GM19397 (cell line): ENCODE measurements around the gene ZC3HAV1.
A peak's percentile ranks its signal among the peaks of the same experiment; 100 is the strongest.
"Not testable (repeated sequence)": the region's sequence is repeated elsewhere in the genome, so short reads cannot be mapped to it uniquely, and the experiment has no call there.

ENCODE experiments used
- ATAC-seq: cut with Tn5 transposase; IDR thresholded peaks from one replicate; pipeline ENCODE4 v1.9.1; 2021; ENCODE audit warnings: mild to moderate bottlenecking, moderate library complexity; ENCODE audit not compliant: unreplicated experiment

ZC3HAV1 gene

GRCh38 chr7:139109188-139109982, at the start of gene ZC3HAV1:
ZC3HAV1 (minus strand) TSS chr7:139109720; CDS start chr7:139109331, 389 bp downstream.
- peak; percentile 68 for ATAC-seq

DNA sequence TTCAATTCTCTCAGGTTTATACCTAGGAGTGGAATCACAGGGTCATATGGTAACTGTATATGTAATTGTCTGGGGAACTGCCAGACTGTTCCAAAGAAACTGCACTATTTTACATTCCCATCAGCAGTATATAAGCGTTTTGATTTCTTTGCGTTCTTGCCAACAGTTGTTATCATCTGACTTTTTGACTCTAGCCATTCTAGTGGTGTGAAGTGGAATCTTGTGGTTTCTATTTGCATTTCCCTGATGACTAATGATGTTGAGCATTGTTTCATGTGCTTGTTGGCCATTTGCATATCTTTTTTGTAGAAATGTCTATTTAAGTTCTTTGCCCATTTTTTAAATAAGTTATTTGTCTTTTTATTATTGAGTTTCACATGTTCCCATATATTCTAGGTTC, 44.3 kb upstream of the ZC3HAV1 start:
- ATAC-seq: no peak

DNA sequence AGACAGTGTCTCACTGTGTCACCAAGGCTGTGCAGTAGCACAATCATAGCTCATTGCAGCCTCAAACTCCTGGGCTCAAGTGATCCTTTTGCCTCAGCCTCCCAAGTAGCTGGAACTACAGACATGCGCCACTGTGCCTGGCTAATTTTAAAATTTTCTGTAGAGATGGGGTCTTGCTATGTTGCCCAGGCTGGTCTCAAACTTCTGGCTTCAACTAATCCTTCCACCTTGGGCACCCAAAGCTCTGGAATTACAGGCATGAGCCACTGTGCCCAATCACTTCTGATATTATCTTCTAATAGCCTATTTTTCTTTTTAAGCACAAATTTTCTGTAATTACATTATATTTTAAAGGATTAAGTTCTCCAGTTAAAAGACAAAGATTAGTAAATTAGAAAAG, 42.6 kb upstream of the ZC3HAV1 start:
- ATAC-seq: no peak

DNA sequence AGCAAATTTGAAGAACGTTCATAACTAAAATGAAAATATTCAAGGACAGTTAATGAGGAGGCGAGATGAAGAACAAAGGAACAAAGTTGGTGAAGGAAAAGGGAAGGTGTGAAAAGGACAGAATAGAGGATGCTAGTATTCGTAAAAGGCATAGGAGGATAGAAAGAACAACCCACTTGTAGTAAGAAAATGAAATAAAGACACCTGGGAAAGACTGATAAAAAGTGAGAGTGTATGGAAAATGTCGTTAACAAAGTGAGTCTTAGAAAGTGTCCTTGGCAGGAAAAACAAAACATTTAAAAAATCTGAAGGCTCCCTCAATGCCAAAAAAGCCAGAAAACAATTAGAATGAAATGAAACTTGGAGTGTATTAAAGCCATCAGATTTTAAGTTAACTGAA, 29.6 kb upstream of the ZC3HAV1 start:
- no peak for ATAC-seq

- peak; percentile 99 for ATAC-seq
Observed at GRCh38 chr7:139133335-139134139, 24.0 kb upstream of the ZC3HAV1 start.

GRCh38 chr7:139132887-139133286, 23.4 kb upstream of the ZC3HAV1 start:
- no peak for ATAC-seq

DNA sequence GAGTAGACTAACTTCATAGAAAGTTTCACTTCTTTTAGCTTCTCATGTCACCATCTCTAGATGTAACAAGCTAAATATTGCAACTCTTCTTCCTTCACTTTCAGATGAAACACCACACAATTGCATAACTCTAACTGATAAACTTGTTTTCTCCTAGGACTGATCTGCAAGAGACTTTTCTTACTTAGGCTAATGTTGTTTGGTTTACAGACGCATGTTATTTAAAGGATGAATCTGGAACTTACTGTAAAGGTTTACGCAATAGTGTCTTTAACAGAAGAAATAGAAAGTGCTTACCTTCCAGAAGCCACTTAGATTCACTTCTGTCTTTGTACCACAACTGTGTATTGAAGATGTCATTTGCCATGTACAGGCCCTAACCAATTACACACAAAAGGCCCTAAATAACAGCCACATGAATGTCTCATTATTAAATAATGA, 22.1 kb upstream of the ZC3HAV1 start:
- no peak for ATAC-seq

GRCh38 chr7:139129814-139130213, 20.3 kb upstream of the ZC3HAV1 start:
- not testable (repeated sequence) for ATAC-seq

DNA sequence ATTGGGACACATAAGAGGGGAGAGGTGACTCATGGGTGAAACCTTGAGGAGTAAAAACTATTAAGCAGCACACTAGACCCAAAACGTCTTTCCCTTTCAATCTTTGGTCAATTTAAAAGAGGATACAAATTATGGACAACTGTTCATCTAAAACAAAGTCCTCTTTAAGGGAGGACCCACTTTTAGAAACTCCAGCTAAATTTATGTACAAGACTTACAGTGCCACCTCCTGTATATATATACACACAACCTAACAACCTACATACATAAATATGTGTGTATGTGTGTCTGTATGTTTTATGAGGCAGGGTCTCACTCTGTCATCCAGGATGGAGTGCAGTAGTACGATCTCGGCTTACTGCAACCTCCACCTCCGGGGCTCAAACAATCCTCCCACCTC, 18.1 kb upstream of the ZC3HAV1 start:
- no peak for ATAC-seq

- no peak for ATAC-seq
Observed at GRCh38 chr7:139125657-139126056, 16.1 kb upstream of the ZC3HAV1 start.

DNA sequence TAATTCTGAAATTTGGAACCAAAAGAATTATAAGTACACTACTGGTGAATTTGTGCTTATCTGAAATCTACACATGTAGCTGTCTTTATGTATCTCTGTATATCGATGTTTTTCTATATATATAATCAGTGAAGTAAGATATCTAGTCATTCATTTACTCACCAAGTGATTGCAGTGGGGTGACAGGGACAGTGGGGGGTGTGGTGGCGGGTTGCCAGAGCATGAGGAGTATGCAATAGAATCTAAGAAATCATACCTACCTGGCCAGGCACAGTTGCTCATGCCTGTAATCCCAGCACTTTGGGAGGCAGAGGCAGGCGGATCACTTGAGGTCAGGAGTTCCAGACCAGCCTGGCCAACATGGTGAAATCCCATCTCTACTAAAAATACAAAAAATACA, 15.5 kb upstream of the ZC3HAV1 start:
- not testable (repeated sequence) for ATAC-seq

GRCh38 chr7:139124084-139124914, 14.8 kb upstream of the ZC3HAV1 start:
- ATAC-seq: no peak

GRCh38 chr7:139119486-139119849, 9.9 kb upstream of the ZC3HAV1 start:
- no peak for ATAC-seq

GRCh38 chr7:139118805-139119485, 9.4 kb upstream of the ZC3HAV1 start:
- ATAC-seq: peak; percentile 78

- ATAC-seq: peak; percentile 56
Observed at GRCh38 chr7:139118234-139118804, 8.8 kb upstream of the ZC3HAV1 start.

DNA sequence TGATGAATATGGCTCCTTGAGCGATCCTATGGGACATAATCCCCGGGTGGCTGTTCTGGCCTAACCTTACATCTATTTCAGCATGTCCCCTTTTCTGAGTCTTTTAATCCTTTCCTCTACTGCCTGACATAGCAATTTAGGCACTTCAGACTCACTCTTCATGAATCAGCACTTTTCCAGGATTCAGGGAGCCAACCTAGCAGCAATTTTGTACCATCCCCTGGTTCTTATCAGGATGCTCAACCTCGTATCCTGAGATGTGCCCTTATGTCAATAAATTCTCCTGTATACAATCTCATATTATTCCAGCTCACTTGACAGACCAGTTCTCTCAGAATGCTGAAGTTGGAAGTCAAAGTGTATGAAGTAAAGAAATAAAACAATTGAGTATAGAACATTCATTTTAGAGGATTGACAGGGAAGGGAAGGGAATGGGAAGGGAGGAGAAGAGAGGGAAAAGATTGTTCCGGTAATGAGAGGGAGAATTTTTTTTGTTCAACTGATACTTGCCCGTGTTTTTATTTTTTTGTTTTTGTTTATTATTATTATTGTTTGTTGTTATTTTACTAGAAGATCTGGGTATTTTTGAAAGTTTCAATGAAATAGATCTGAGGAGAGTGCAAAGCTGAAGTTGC, 8.2 kb upstream of the ZC3HAV1 start:
- no peak for ATAC-seq

DNA sequence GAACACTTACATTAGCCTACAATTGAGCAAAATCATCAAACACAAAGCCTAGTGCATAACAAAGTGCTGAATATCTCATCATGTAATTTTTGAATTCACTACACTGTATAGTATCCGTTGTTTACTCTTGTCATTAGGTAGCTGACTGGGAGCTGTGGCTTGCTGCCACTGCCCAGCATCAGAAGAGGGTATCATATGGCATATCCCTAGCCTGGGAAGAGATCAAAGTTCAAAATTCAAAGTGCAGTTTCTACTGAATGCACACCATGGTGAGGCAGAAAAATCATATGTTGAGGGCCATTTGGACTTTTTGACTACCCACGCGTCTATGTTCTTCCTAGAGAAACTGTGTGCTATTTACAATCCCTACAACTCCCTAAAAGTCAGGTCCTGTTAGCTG, 7.5 kb upstream of the ZC3HAV1 start:
- ATAC-seq: no peak

GRCh38 chr7:139115104-139115503, 5.6 kb upstream of the ZC3HAV1 start:
- no peak for ATAC-seq

GRCh38 chr7:139114585-139114984, 5.1 kb upstream of the ZC3HAV1 start:
- no peak for ATAC-seq

- no peak for ATAC-seq
Observed at GRCh38 chr7:139114018-139114417, 4.5 kb upstream of the ZC3HAV1 start.
